Measurements from ENCODE around the gene KLC1. TPM values are rescaled to one million over a fixed set of nuclear protein-coding genes. Genes with fewer than 3 reads are reported as not detected.

Gene KLC1
- total and polyA plus RNA-seq, 2 of the 13 experiments (the other 11 are each of a cell fraction or from before 2014, with no cell fraction given), result 53.2 to 63.5 TPM

DNA sequence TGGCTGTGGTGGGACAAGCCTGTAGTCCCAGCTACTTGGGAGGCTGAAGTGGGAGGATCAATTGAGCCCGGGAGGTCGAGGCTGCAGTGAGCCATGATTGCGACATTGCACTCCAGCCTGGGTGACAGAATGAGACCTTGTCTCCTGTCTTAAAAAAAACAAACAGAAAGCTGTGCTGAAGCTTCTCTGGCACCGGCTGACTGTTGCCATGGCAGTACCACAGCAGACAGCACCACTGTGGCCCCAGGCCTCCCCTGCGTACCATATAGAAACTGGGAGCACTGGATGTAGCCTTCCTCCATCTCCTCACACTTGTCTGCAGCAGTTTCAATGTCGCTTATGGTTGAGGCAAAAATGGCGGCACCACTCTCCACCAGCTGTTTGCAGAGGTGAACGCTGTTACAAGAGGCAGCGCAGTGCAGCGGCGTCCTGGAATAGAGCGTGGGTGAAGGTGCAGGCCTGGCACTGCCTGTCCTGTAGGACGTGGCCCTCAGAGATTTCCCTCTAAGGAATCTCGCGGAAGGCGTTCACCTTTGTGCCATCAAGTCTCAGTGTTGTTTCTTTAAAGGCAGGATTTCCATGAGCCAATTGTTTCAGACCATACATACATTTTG lies 108.5 kb downstream of the KLC1 start (continued):
- TF ChIP-seq HDAC2 (CRISPR knock-in tag; IDR thresholded peaks at IDR 0.05) (no peak), ZNF614 (CRISPR knock-in tag; IDR thresholded peaks at IDR 0.05; ENCODE audit: borderline replicate concordance) (no peak), ZNF773 (CRISPR knock-in tag; IDR thresholded peaks at IDR 0.05; ENCODE audit: borderline replicate concordance) (no peak), ZNF775 (CRISPR knock-in tag; IDR thresholded peaks at IDR 0.05; ENCODE audit: borderline replicate concordance) (no peak), MAFF (IDR thresholded peaks at IDR 0.05; ENCODE audit: low read depth, low read length) (no peak), DPF2 (CRISPR knock-in tag; IDR thresholded peaks at IDR 0.05; ENCODE audit: borderline replicate concordance, low read depth) (no peak), WIZ (CRISPR knock-in tag; IDR thresholded peaks at IDR 0.05) (no peak), FOXA1 (IDR thresholded peaks at IDR 0.05) (no peak), FOXA1 (CRISPR knock-in tag; IDR thresholded peaks at IDR 0.05) (no peak), ZNF232 (CRISPR knock-in tag; IDR thresholded peaks at IDR 0.05; ENCODE audit: borderline replicate concordance) (no peak), ZNF543 (CRISPR knock-in tag; IDR thresholded peaks at IDR 0.05) (no peak)
- TF ChIP-seq, protein P1, sequence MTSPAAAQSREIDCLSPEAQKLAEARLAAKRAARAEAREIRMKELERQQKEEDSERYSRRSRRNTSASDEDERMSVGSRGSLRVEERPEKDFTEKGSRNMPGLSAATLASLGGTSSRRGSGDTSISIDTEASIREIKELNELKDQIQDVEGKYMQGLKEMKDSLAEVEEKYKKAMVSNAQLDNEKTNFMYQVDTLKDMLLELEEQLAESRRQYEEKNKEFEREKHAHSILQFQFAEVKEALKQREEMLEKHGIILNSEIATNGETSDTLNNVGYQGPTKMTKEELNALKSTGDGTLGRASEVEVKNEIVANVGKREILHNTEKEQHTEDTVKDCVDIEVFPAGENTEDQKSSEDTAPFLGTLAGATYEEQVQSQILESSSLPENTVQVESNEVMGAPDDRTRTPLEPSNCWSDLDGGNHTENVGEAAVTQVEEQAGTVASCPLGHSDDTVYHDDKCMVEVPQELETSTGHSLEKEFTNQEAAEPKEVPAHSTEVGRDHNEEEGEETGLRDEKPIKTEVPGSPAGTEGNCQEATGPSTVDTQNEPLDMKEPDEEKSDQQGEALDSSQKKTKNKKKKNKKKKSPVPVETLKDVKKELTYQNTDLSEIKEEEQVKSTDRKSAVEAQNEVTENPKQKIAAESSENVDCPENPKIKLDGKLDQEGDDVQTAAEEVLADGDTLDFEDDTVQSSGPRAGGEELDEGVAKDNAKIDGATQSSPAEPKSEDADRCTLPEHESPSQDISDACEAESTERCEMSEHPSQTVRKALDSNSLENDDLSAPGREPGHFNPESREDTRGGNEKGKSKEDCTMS (CRISPR knock-in tag; conservative IDR thresholded peaks at IDR 0.05), result no peak
- TF ChIP-seq, protein P2, sequence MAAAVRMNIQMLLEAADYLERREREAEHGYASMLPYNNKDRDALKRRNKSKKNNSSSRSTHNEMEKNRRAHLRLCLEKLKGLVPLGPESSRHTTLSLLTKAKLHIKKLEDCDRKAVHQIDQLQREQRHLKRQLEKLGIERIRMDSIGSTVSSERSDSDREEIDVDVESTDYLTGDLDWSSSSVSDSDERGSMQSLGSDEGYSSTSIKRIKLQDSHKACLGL (CRISPR knock-in tag; IDR thresholded peaks at IDR 0.05), result no peak

Measured in HepG2 (cell line).